Activated naive CD8-positive, alpha-beta T cell (primary cell): ENCODE data around the gene DNAJC7.

Experiments used
- H3K27ac Mint-ChIP-seq: one replicate; pipeline ENCODE4 v1.8.0; 2021; ENCODE audit warnings: mixed read lengths
- H3K27me3 Mint-ChIP-seq: one replicate; pipeline ENCODE4 v1.8.0; 2021; ENCODE audit warnings: mixed read lengths
- H3K36me3 Mint-ChIP-seq: one replicate; pipeline ENCODE4 v1.8.0; 2021; ENCODE audit warnings: mixed read lengths
- H3K4me1 Mint-ChIP-seq: one replicate; pipeline ENCODE4 v1.8.0; 2021; ENCODE audit warnings: low read depth, mixed read lengths
- H3K4me3 Mint-ChIP-seq: one replicate; pipeline ENCODE4 v1.8.0; 2021; ENCODE audit warnings: mild to moderate bottlenecking, mixed read lengths
- H3K9me3 Mint-ChIP-seq: one replicate; pipeline ENCODE4 v1.8.0; 2021; ENCODE audit warnings: low read depth, mixed read lengths

Gene DNAJC7

DNA sequence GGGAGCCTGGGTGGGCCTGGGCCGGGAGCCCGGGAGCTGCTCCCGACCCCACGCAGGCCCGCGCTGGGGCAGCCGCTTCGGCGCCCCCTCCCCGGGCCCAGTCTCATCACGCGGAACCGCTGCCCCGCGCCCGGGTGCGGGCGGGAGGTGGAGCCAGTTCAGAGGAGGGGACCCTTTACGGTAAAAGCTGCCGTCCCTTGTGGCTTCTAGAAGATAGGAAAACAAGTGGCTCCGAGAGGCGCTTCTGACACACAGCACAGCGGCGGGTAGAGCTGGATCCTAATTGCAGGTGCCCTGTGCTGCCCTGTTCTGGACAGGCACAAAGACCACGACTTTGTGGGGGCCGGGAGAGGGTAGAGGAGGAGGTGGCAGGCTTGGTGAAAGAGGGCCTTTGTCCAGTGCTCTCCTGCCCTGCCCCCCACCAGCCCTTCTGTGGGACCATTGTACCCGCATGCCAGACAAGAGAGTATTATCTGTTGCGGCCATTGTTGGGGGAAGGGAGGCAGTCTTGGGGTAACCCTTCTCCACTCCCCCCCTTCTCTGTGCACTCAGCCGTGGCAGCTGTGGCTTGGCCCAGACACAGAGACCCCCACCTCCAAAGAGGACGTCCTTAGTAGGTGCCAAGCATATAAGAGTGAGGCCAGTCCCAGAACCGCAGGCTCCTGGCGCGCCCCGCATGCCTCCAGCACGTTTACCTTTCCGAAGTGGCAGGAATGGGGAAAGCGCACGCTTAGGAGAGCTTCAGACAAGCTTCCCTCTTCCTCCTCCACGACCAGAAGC, 49.9 kb downstream of the DNAJC7 start:
- Mint-ChIP-seq H3K4me1 (peaks cover 42% of the 10 kb centered on the region), H3K9me3 (no peaks in the 10 kb centered on the region), H3K4me3 (peak overlapping the region; percentile 86), H3K27ac (peak overlapping the region; percentile 84), H3K27me3 (no peaks in the 10 kb centered on the region), H3K36me3 (no peaks in the 10 kb centered on the region)

DNA sequence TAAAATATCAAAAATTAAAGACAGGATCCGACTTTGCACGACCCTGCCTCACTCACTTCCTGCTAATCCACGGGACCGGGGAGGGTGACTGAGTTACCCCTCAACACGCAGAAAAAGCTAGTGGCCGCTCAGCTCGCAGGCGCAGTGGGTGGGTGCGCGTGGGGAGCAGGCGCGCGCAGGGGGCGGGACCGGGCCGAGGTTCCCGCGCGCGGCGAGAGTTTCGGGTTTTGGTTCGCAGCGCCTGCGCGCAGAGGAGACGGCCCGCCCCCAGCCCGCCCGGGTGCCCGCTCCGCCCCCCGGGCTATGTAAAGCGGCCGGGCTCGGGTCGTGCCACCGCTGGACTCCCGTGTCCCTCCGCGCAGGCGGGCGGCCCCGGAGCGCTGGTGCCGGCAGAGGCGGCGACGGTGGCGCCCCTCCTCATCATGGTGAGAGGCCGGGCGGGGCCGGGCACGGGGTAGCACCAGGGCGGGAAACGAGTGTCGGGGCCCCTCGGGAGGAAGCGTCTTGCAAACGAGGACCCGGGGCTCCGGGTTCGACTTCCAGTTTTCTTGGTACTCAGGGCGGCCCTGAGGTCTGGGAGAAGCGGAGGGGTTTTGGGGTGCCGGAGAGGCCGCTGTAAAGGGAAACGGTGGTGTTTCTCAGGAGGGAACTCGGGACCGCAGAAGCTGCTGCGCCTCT, 50.6 kb downstream of the DNAJC7 start, which contains the start of gene CNP:
Gene CNP (plus strand): TSS at position 333 of the 678 bp plus-strand sequence. CDS start 90 bp downstream, at position 423.
- no peaks in the 10 kb centered on the region for H3K36me3 Mint-ChIP-seq
- H3K4me3 Mint-ChIP-seq: peak within 1 kb of the TSS; percentile 86
- H3K27me3 Mint-ChIP-seq: no peaks in the 10 kb centered on the region
- peak within 1 kb of the TSS; percentile 88 for H3K27ac Mint-ChIP-seq
- no peaks in the 10 kb centered on the region for H3K9me3 Mint-ChIP-seq
- H3K4me1 Mint-ChIP-seq: peaks cover 42% of the 10 kb centered on the region

DNA sequence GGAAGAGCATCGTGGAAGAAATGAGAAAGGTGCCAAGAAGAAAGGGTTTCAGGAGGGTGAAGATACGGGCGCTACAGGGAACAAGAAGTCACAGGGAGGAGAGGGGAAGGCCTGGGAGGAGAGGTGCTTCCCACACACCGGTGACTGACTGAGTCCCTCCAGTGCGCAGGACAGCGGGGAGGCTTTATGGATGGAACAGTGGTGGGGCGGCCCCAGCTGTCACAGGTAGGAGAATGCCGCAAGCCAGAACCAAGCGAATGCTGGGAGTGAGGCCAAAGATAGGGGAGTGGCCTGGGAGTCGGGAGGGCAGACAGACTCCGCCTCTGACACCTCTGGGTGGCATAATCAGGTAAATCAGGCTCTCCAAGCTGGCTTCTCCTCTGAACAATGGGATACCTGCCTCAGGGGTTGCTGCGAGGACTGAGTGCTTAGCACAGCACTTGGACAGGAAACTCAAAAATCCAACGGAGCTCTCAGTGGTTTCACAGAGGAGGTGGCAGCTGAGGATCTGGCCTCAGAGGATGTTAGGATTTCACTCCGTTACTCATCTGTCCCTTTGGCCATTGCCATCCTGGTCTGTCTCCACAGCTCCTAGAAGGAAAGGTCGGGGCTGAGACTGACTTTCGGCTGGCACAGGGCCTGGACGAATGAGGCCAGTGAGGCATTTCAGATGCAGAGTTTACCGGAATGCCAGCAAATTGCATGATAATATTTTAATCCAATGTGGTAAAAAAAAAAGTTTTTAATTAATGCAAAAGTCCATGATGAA, 51.4 kb downstream of the DNAJC7 start:
- Mint-ChIP-seq H3K4me1 (peaks cover 39% of the 10 kb centered on the region), H3K9me3 (no peaks in the 10 kb centered on the region), H3K27me3 (no peaks in the 10 kb centered on the region), H3K36me3 (no peaks in the 10 kb centered on the region), H3K4me3 (peak overlapping the region; percentile 80), H3K27ac (peak overlapping the region; percentile 88)

DNA sequence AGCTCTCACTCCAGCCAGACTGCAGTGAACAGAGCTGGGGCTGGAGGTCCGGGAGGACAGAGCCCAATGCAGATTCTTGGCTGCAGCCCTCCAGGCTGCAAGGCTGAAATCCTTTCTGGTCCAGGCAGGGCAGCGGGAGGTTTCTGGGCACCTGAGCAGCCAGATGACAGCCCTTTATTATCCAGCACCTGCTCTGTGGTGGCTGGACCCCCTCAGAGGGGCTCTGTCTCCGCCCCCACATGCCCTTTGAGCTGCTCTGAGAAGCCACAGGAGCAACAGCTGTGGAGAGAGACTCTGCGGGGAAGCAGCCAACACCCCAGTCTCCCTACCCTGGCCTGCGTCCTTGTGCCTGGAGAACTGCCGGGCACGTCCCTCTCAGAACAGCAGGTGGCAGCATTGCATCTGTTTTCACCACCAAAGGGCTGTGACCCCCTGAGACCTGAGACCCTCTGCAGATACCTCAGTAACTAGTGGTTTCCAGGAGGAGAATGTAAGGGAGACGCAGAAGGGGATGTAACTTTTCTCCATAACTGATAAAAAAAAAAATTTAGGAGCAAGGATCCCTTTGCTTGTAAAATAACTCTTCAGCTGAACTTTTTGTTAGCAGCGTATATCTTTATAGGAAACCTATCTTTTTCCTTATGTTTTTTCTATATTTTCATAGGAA, 54.3 kb downstream of the DNAJC7 start:
- Mint-ChIP-seq H3K4me1 (peaks cover 17% of the 10 kb centered on the region), H3K9me3 (no peaks in the 10 kb centered on the region), H3K27me3 (no peaks in the 10 kb centered on the region), H3K4me3 (no peak overlapping the region), H3K36me3 (no peaks in the 10 kb centered on the region), H3K27ac (no peak overlapping the region)

DNA sequence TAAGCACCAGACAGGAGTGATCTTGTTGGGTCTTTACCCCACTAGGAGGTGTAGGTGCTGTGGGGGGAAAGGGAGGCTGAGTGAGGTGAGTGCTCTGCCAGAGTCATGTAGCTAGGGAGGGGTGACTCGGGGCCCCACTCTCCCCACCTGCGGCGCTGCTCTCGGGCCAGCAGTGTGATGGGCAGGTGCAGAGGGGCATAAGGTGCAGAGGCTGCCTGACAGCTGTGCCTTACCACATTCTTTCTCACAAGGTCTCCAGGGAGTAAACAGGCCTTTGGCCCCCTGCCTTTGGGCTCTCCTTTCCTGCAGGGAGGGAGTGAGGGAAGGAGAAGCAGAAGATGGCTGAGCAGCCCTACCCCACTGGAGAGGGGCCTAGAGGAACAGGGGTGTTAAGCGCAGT, 55.1 kb downstream of the DNAJC7 start:
- Mint-ChIP-seq H3K4me3 (no peak overlapping the region), H3K27ac (no peak overlapping the region), H3K4me1 (peaks cover 12% of the 10 kb centered on the region), H3K9me3 (no peaks in the 10 kb centered on the region), H3K36me3 (no peaks in the 10 kb centered on the region), H3K27me3 (no peaks in the 10 kb centered on the region)

DNA sequence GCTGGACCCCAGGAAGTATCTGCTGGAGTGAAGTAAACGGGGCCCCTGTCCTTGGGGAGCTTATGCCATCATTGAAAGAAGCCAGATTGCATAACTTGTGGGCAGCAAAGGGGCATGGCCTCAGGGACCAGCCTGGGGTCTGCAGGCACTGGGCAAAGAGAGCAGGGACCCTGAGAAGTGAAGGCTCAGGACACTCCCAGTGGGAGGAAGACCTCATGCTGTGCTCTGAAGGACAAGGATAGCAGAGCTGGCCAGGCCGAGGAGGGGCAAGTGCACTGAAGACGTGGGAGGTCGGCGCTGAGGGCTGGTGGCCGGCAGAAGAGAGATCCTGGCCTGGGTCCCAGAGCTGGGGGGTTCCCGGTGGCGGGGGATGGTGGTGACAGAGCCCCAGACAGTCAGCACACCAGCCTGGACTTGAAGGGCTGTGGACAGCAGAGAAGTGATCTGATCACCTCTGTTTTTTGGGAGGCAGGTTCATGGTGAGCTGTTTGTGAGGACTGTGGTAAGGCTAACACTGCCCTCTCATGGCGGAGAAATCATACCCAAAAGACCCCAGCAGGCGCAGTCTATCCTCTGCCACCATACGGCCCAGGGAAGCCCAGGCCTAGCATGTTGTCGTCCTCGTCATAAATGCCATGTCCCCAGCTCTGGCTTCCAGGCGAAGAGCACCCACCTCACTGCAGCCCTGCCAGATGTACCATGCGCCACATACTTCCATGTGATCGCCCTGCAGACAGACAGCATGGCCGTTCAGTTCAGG, 57.7 kb downstream of the DNAJC7 start:
- H3K27me3 Mint-ChIP-seq: no peaks in the 10 kb centered on the region
- H3K36me3 Mint-ChIP-seq: no peaks in the 10 kb centered on the region
- H3K4me1 Mint-ChIP-seq: no peaks in the 10 kb centered on the region
- H3K9me3 Mint-ChIP-seq: no peaks in the 10 kb centered on the region
- H3K4me3 Mint-ChIP-seq: no peak overlapping the region
- no peak overlapping the region for H3K27ac Mint-ChIP-seq

DNA sequence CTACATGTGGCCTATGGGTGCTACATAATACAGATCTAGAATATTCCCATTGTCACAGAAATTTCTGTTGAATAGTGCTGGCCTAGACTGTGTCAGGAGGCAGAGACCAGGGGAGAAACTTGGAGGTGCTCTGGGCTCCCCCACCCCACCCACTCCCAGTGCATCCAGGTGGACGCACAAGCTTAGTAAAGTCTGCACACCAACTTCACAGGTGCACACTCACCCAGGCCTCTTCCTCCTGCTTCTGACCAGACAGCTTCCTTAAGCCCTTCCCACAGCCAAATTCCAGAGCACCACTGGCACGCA, 58.3 kb downstream of the DNAJC7 start:
- H3K4me1 Mint-ChIP-seq: no peaks in the 10 kb centered on the region
- H3K4me3 Mint-ChIP-seq: no peak overlapping the region
- no peaks in the 10 kb centered on the region for H3K27me3 Mint-ChIP-seq
- H3K9me3 Mint-ChIP-seq: no peaks in the 10 kb centered on the region
- no peak overlapping the region for H3K27ac Mint-ChIP-seq
- no peaks in the 10 kb centered on the region for H3K36me3 Mint-ChIP-seq

DNA sequence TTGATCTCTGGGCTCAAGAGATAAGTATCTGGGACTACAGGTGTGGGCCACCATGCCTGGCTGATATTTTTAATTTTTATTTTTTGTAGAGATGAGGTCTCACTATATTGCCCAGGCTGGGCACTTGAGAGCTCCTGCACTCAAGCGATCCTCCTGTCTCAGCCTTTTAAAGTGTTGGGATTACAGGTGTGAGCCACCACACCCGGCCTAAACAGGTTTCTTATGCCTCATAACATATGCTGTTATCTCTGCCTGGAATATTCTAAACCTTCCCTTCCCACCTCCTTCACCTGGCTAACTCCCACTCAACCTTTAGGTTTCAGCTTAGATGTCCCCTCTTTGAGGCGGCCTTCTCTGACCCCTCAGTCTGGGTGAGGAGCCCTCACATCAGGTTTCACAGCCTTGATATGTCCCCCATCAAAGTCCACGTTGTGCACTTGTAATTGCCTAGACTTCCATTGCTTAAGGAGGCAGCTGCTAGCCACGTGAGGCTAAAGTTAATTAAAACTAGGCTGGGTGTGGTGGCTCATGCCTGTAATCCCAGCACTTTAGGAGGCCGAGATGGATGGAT, 59.3 kb downstream of the DNAJC7 start:
- no peak overlapping the region for H3K4me3 Mint-ChIP-seq
- no peaks in the 10 kb centered on the region for H3K36me3 Mint-ChIP-seq

DNA sequence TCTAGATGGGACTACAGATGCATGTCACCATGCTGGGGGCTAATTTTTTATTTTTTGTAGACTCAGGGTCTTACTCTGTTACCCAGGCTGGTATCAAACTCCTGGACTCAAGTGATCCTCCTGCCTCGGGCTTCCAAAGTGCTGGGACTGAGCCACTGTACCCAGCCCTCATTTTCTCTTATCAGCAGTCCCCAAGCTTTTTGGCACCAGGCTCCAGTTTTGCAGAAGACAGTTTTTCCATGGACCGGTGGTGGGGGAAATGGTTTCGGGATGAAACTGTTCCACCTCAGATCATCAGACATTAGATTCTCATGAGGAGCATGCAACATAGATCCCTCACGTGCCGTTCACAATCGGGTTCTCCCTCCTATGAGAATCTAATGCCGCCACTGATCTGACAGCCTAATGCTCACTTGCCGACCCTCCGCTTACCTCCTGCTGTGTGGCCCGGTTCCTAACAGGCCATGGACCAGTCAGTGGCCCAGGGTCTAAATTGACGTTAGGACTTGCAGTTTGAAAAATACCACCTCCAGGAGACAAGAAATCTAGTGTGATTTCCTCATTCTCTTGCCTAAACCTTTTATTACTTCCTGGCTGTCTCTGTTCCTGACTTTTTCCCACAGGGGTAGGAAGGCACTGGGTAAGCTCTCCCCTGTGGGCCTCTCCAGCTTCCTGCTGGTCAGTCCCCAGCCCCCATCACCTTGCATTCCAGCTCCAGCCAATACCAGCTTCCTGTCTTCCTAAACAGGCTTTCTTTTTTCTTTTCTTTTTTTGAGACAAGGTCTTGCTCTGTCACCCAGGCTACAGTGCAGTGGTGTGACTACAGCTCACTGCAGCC, 60.0 kb downstream of the DNAJC7 start:
- Mint-ChIP-seq H3K36me3 (no peaks in the 10 kb centered on the region), H3K4me1 (no peaks in the 10 kb centered on the region), H3K4me3 (no peak overlapping the region), H3K9me3 (no peaks in the 10 kb centered on the region), H3K27ac (no peak overlapping the region), H3K27me3 (no peaks in the 10 kb centered on the region)

More for the DNA sequence above, 59.3 kb downstream of the DNAJC7 start:
- no peaks in the 10 kb centered on the region for H3K9me3 Mint-ChIP-seq
- H3K27me3 Mint-ChIP-seq: no peaks in the 10 kb centered on the region
- H3K27ac Mint-ChIP-seq: no peak overlapping the region
- no peaks in the 10 kb centered on the region for H3K4me1 Mint-ChIP-seq

DNA sequence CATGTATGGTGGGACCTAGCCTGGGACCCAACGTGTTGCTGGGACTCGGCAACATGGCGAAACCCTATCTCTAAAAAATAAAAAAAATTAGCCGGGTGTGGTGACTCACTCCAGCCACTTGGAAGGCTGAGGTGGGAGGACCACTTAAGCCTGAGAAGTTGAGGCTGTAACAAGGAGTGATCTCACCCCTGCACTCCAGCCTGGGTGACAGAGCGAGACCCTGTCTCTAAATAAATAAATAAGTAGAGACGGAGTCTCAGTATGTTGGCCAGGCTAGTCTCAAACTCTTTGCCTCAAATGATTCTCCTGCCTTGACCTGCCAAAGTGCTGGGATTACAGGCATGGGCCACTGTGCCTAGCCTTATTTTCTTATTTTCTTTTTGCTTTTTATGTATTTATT, 60.7 kb downstream of the DNAJC7 start:
- Mint-ChIP-seq H3K27me3 (no peaks in the 10 kb centered on the region), H3K36me3 (no peaks in the 10 kb centered on the region), H3K9me3 (no peaks in the 10 kb centered on the region), H3K27ac (no peak overlapping the region), H3K4me3 (no peak overlapping the region), H3K4me1 (no peaks in the 10 kb centered on the region)

DNA sequence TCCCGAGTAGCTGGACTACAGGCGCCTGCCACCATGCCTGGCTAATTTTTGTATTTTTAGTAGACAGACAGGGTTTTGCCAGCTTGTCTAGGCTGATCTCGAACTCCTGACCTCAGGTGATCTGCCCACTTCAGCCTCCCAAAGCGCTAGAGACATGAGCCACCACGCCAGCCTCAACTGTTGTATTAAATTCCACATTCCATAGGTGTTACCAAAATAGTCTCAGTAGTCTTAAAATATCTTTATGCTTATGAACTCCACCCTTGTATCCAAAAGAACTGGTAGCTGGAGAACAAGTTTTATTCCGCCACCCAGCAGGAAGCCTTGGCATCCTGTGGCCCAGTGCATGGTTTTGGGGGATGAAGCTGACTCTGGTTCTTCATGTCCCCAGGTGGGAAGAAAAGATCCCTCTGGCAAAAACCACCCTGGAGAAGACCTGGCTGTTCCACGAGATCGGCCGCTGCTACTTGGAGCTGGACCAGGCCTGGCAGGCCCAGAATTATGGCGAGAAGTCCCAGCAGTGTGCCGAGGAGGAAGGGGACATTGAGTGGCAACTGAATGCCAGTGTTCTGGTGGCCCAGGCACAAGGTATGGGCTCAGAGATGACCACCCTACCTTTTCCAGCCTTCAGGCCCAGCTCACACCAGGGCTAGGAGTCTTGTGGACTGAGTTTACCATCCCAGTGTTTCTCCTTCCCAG, 68.3 kb downstream of the DNAJC7 start:
- no peak overlapping the region for H3K4me3 Mint-ChIP-seq
- H3K27me3 Mint-ChIP-seq: no peaks in the 10 kb centered on the region
- no peak overlapping the region for H3K27ac Mint-ChIP-seq
- H3K36me3 Mint-ChIP-seq: no peaks in the 10 kb centered on the region
- H3K4me1 Mint-ChIP-seq: no peaks in the 10 kb centered on the region
- H3K9me3 Mint-ChIP-seq: no peaks in the 10 kb centered on the region

DNA sequence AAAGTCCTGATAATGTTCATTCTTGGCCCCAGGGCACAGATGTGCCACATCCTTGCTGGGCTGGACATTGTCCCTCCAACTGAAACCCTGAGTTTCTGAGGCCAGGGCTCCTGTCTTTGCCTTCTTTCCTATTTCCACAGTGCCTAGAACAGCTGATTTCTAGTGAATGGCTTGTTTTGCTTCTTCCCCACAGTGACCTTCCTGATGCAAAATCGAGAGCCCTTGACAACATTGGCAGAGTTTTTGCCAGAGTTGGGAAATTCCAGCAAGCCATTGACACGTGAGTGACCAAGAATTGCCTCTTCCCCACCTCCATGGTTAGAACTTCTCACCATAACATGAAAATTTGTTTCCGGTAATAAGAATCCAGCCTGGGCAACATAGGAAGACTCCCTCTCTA, 72.3 kb downstream of the DNAJC7 start:
- Mint-ChIP-seq H3K4me3 (no peak overlapping the region), H3K27ac (no peak overlapping the region), H3K4me1 (no peaks in the 10 kb centered on the region), H3K36me3 (no peaks in the 10 kb centered on the region), H3K9me3 (no peaks in the 10 kb centered on the region), H3K27me3 (no peaks in the 10 kb centered on the region)

DNA sequence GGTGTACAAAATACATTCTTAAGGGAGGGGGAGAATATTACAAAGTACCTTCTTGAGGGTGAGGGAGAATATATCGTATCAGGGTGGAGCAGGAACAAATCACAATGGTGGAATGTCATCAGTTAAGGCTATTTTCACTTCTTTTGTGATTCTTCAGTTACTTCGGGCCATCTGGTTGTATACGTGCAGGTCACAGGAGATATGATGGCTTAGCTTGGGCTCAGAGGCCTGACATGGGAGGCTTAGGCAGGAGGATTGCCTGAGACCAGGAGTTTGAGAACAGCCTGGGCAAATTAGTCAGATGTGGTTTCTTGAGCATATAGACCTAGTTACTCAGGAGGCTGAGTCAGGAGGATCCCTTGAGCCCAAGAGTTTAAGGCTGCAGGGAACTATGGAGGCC, 73.7 kb downstream of the DNAJC7 start:
- H3K27ac Mint-ChIP-seq: no peak overlapping the region

More for the DNA sequence above, 73.7 kb downstream of the DNAJC7 start:
- no peak overlapping the region for H3K4me3 Mint-ChIP-seq
- H3K9me3 Mint-ChIP-seq: no peaks in the 10 kb centered on the region
- no peaks in the 10 kb centered on the region for H3K27me3 Mint-ChIP-seq
- H3K4me1 Mint-ChIP-seq: no peaks in the 10 kb centered on the region
- no peaks in the 10 kb centered on the region for H3K36me3 Mint-ChIP-seq
